HL-60 (cell line): ENCODE measurements around the gene PERP.

Source experiments
- DNase-seq, 2 experiments: peaks; one replicate each; pipeline ENCODE4 v3.0.0-alpha.2; 2010 to 2020; ENCODE audit warnings: low read depth in 1 of 2, low spot score in 1 of 2
- H3K27ac ChIP-seq: fragments of 250-450 bp; sonication (Bioruptor Pico); replicated peaks from 2 replicates; pipeline ENCODE4 v1.5.1; 2020; ENCODE audit warnings: mild to moderate bottlenecking, moderate library complexity
- H3K27me3 ChIP-seq: fragments of 250-450 bp; sonication (Bioruptor Pico); 2 replicates; pipeline ENCODE4 v1.5.1; 2021; ENCODE audit warnings: mild to moderate bottlenecking, moderate library complexity; ENCODE audit not compliant: insufficient read depth, poor library complexity, severe bottlenecking
- H3K4me3 ChIP-seq: replicated peaks from 2 replicates; pipeline ENCODE4 v1.5.1; 2011; ENCODE audit warnings: mild to moderate bottlenecking, control low read depth, low read length; ENCODE audit not compliant: insufficient read depth
- GABPA ChIP-seq: IDR thresholded peaks from 2 replicates; pipeline ENCODE4 v1.6.1; 2012; ENCODE audit warnings: low read depth
- POLR2AphosphoS5 ChIP-seq: IDR thresholded peaks from 2 replicates; pipeline ENCODE4 v1.6.1; 2012; ENCODE audit warnings: low read depth
- SPI1 ChIP-seq: IDR thresholded peaks from 2 replicates; pipeline ENCODE4 v1.6.1; 2012; ENCODE audit warnings: low read depth, mild to moderate bottlenecking, borderline replicate concordance
- TF ChIP-seq, protein P1 (sequence below): IDR thresholded peaks from one replicate; pipeline ENCODE4 v1.5.1; 2011; ENCODE audit warnings: low read length, control low read depth, inconsistent platforms; ENCODE audit not compliant: insufficient read depth
- TF ChIP-seq, protein P2 (sequence below): IDR thresholded peaks from 2 replicates; pipeline ENCODE4 v1.6.1; 2012; ENCODE audit warnings: low read depth; ENCODE audit not compliant: insufficient replicate concordance

The PERP gene

DNA sequence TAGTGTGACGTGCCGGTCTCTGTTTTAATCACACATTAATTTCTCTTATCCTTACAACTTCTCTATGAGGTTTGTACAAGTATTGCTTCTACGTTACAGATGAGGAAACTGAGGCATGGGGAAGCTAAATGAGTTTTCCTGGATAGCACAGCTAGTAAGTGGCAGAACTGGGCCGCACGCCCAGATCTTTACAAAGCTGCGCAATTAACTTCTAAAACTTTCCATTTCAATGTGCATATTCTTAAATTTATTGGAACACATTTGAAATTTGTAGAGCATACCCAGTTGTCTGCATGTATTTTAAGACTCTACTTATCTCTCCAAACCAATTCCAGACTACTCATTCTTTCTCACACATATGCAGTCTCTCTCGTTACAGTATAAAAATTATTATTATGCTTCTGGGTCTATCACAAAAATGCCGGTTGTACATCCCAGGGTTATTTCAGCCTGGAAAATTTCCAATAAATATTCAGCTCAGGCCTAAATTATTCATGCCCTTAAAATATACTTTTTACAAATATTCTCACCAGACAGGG lies 10.2 kb upstream of the PERP start:
- H3K4me3 ChIP-seq, result no peak overlapping the region
- no peak overlapping the region for H3K27ac ChIP-seq
- TF ChIP-seq, protein P1, sequence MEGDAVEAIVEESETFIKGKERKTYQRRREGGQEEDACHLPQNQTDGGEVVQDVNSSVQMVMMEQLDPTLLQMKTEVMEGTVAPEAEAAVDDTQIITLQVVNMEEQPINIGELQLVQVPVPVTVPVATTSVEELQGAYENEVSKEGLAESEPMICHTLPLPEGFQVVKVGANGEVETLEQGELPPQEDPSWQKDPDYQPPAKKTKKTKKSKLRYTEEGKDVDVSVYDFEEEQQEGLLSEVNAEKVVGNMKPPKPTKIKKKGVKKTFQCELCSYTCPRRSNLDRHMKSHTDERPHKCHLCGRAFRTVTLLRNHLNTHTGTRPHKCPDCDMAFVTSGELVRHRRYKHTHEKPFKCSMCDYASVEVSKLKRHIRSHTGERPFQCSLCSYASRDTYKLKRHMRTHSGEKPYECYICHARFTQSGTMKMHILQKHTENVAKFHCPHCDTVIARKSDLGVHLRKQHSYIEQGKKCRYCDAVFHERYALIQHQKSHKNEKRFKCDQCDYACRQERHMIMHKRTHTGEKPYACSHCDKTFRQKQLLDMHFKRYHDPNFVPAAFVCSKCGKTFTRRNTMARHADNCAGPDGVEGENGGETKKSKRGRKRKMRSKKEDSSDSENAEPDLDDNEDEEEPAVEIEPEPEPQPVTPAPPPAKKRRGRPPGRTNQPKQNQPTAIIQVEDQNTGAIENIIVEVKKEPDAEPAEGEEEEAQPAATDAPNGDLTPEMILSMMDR, result no peak
- H3K27me3 ChIP-seq, result no peaks in the 10 kb centered on the region
- no peak for DNase-seq

DNA sequence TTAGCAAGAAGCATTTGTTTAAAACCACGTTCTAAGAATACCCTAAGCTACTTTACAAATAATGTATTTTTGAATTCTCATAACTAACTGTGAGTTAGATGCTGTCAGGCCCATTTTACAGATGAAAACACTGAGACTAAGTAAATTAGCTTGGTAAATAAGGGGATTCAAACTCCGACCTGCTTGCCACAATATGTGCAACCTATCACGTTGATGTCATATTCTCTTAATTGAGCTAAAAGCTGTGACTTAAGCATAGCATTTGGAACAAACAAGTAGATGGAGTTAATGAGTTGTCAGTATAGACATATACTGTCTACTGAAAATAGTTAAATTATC lies 9.4 kb upstream of the PERP start:
- no peak overlapping the region for H3K4me3 ChIP-seq
- no peak for DNase-seq
- no peak for TF ChIP-seq SPI1
- no peak for TF ChIP-seq GABPA
- TF ChIP-seq POLR2AphosphoS5, result no peak
- TF ChIP-seq, protein P1, result no peak
- TF ChIP-seq, protein P2, sequence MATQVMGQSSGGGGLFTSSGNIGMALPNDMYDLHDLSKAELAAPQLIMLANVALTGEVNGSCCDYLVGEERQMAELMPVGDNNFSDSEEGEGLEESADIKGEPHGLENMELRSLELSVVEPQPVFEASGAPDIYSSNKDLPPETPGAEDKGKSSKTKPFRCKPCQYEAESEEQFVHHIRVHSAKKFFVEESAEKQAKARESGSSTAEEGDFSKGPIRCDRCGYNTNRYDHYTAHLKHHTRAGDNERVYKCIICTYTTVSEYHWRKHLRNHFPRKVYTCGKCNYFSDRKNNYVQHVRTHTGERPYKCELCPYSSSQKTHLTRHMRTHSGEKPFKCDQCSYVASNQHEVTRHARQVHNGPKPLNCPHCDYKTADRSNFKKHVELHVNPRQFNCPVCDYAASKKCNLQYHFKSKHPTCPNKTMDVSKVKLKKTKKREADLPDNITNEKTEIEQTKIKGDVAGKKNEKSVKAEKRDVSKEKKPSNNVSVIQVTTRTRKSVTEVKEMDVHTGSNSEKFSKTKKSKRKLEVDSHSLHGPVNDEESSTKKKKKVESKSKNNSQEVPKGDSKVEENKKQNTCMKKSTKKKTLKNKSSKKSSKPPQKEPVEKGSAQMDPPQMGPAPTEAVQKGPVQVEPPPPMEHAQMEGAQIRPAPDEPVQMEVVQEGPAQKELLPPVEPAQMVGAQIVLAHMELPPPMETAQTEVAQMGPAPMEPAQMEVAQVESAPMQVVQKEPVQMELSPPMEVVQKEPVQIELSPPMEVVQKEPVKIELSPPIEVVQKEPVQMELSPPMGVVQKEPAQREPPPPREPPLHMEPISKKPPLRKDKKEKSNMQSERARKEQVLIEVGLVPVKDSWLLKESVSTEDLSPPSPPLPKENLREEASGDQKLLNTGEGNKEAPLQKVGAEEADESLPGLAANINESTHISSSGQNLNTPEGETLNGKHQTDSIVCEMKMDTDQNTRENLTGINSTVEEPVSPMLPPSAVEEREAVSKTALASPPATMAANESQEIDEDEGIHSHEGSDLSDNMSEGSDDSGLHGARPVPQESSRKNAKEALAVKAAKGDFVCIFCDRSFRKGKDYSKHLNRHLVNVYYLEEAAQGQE, result no peak
- H3K27me3 ChIP-seq, result no peaks in the 10 kb centered on the region
- no peak overlapping the region for H3K27ac ChIP-seq

DNA sequence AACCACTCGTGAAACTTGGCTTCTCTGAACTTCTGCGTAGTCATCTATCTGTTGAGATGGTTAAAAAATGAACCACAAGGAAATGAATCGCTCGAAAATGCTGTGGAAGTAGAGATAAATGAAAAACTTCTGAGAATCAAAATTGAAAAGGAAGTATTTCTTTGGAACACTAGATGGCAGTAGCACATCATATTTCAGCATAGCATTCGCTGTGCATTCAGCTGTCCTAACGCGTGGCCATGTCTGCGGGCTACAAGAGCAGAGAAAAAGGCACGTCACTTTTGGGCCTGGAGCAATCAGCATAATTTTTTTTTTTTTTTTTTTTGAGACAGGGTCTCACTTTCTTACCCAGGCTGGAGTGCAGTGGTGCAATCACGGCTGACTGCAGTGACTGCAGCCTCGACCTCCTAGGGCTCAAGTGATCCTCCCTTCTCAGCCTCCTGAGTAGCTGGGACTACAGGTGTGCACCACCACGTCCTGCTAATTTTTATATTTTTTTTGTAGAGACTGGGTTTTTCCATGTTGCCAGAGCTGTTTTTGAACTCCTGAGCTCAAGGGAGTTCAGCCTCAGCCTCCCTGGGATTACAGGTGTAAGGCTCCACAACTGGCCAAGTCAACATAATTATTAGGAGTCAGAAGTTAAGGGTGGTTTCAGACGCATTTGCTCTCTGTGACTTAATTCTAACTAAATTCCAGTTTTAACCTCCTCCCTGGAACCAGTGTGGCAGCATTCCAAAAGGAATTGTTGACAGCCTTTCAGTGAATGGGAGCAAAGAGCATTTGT lies 8.8 kb upstream of the PERP start:
- H3K27ac ChIP-seq, result no peak overlapping the region
- TF ChIP-seq, protein P1, result peak; percentile 32
- TF ChIP-seq SPI1, result no peak
- peak; percentile 25 to 56 for DNase-seq
- H3K27me3 ChIP-seq, result peaks cover under 1% of the 10 kb centered on the region
- H3K4me3 ChIP-seq, result no peak overlapping the region

DNA sequence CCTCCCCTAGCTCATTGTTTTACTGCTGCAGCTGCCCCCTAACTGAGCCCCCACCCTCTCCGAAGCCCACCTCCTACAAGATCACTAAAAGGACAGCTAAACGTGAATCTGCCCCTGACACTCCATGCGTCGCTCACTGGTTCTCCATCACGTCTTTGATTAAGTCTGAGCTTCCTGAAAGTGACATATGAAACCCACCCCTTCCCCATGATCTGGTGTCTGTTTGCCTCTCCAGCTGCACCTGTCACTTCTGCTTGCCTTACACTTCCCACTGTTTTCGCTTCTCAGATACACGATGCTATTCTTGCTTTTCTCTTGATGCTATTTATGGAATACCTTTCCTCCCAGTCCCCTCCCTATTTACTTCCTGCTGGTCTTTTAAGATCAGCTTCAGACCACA lies 8.0 kb upstream of the PERP start:
- no peak overlapping the region for H3K27ac ChIP-seq
- peaks cover 3% of the 10 kb centered on the region for H3K27me3 ChIP-seq
- no peak for TF ChIP-seq POLR2AphosphoS5
- TF ChIP-seq, protein P2, result no peak
- TF ChIP-seq, protein P1, result no peak
- no peak for TF ChIP-seq SPI1
- no peak for TF ChIP-seq GABPA
- no peak overlapping the region for H3K4me3 ChIP-seq
- no peak for DNase-seq
